Liver (tissue), 9 donors: ENCODE measurements around the gene NKX2-8. TPM values are rescaled to one million over a fixed set of nuclear protein-coding genes. Genes with fewer than 3 reads are reported as not detected.

Experiments
- DNase-seq: peaks from one replicate; pipeline ENCODE4 v3.0.0-alpha.2; 2017; ENCODE audit warnings: low spot score
- H3K27ac ChIP-seq, 2 donors: one replicate each; pipeline ENCODE4 v1.7.0; 2013; ENCODE audit warnings: inconsistent platforms in 2 of 2, low read length in 2 of 2, control low read depth in 1 of 2, low read depth in 1 of 2, mild to moderate bottlenecking in 1 of 2
- H3K27me3 ChIP-seq, 4 donors: one replicate each; pipeline versions ENCODE4 v1.6.1 to v1.7.0; 2013; ENCODE audit warnings: low read length in 3 of 4, inconsistent platforms in 1 of 4, mild to moderate bottlenecking in 1 of 4, moderate library complexity in 1 of 4; ENCODE audit not compliant: control insufficient read depth in 4 of 4, insufficient read depth in 4 of 4
- H3K36me3 ChIP-seq, 4 donors: one replicate each; pipeline versions ENCODE4 v1.6.1 to v1.7.0; 2013; ENCODE audit warnings: low read length in 3 of 4, mild to moderate bottlenecking in 3 of 4, low read depth in 1 of 4, moderate library complexity in 1 of 4; ENCODE audit not compliant: control insufficient read depth in 4 of 4, insufficient read depth in 3 of 4
- H3K4me1 ChIP-seq, 4 donors: one replicate each; pipeline versions ENCODE4 v1.6.1 to v1.7.0; 2013; ENCODE audit warnings: low read length in 3 of 4, mild to moderate bottlenecking in 3 of 4, moderate library complexity in 1 of 4; ENCODE audit not compliant: control insufficient read depth in 4 of 4, insufficient read depth in 4 of 4
- H3K4me3 ChIP-seq, 3 donors: one replicate each; pipeline versions ENCODE4 v1.6.1 to v1.7.0; 2013; ENCODE audit warnings: low read length in 3 of 3, control low read depth in 1 of 3, low read depth in 1 of 3, mild to moderate bottlenecking in 1 of 3
- H3K9ac ChIP-seq, 2 donors: one replicate each; pipeline ENCODE4 v1.7.0; 2013; ENCODE audit warnings: low read length in 2 of 2, mild to moderate bottlenecking in 2 of 2, moderate library complexity in 2 of 2, control low read depth in 1 of 2, low read depth in 1 of 2
- H3K9me3 ChIP-seq, 4 donors: one replicate each; pipeline versions ENCODE4 v1.6.1 to v1.7.0; 2013; ENCODE audit warnings: low read length in 3 of 4; ENCODE audit not compliant: control insufficient read depth in 4 of 4
- EGR1 ChIP-seq, 2 donors: IDR thresholded peaks; 2 replicates each; pipeline ENCODE4 v1.6.1; 2016 to 2018; ENCODE audit warnings: antibody characterized with exemption in 2 of 2, low read depth in 2 of 2
- FOXA1 ChIP-seq: IDR thresholded peaks from 2 replicates; pipeline ENCODE4 v1.6.1; 2016; ENCODE audit warnings: antibody characterized with exemption
- FOXA2 ChIP-seq: IDR thresholded peaks from 2 replicates; pipeline ENCODE4 v1.6.1; 2016; ENCODE audit warnings: antibody characterized with exemption
- GABPA ChIP-seq, 2 donors: IDR thresholded peaks in 1 of 2; conservative IDR thresholded peaks in 1 of 2; 2 replicates each; pipeline ENCODE4 v1.6.1; 2016; ENCODE audit warnings: antibody characterized with exemption in 2 of 2, mild to moderate bottlenecking in 1 of 2, moderate library complexity in 1 of 2
- HNF4A ChIP-seq, 2 donors: conservative IDR thresholded peaks; 2 replicates each; pipeline ENCODE4 v1.6.1; 2016; ENCODE audit warnings: antibody characterized with exemption in 2 of 2, mild to moderate bottlenecking in 2 of 2
- HNF4G ChIP-seq: IDR thresholded peaks from 2 replicates; pipeline ENCODE4 v1.6.1; 2016; ENCODE audit warnings: antibody characterized with exemption
- JUND ChIP-seq, 2 donors: IDR thresholded peaks; 2 replicates each; pipeline ENCODE4 v1.6.1; 2016; ENCODE audit warnings: antibody characterized with exemption in 2 of 2
- RAD21 ChIP-seq, 2 donors: IDR thresholded peaks; 2 replicates each; pipeline ENCODE4 v1.6.1; 2016; ENCODE audit warnings: antibody characterized with exemption in 2 of 2, mild to moderate bottlenecking in 2 of 2
- RXRA ChIP-seq, 2 donors: IDR thresholded peaks; 2 replicates each; pipeline ENCODE4 v1.6.1; 2017 to 2018; ENCODE audit warnings: antibody characterized with exemption in 2 of 2, mild to moderate bottlenecking in 1 of 2
- SP1 ChIP-seq: IDR thresholded peaks from 2 replicates; pipeline ENCODE4 v1.6.1; 2018; ENCODE audit warnings: antibody characterized with exemption, mild to moderate bottlenecking
- TAF1 ChIP-seq: conservative IDR thresholded peaks from 2 replicates; pipeline ENCODE4 v1.6.1; 2016; ENCODE audit warnings: antibody characterized with exemption, mild to moderate bottlenecking
- YY1 ChIP-seq: IDR thresholded peaks from 2 replicates; pipeline ENCODE4 v1.6.1; 2016; ENCODE audit warnings: antibody characterized with exemption, mild to moderate bottlenecking
- WGBS: extraction: QIAGEN DNeasy Blood & Tissue Kit; methylation state at CpG from one replicate; pipeline ENCODE4 v1.1.7; 2013; 5-methylcytosine and 5-hydroxymethylcytosine counted together
- polyA plus RNA-seq, 2 donors: library from polyadenylated mRNA; stranded (reverse) in 1 of 2; unstranded in 1 of 2; fragments of 200-250 nt in 1 of 2; fragments of >200 nt in 1 of 2; fragmentation: Nextera tagmentation in 1 of 2; extraction: Ambion mirVana in 1 of 2; gene quantifications; one replicate each; pipeline versions ENCODE4 v1.2.1 to v1.2.3, GENCODE V29; 2013 to 2015
- total RNA-seq, 2 donors: library from RNA; depleted of rRNA; stranded (reverse); fragments of >200 nt; gene quantifications; one replicate each; pipeline ENCODE4 v1.2.3, GENCODE V29; 2014
- TF ChIP-seq, protein P1 (sequence below): fragments of 150-350 bp; IDR thresholded peaks from 2 replicates; pipeline ENCODE4 v1.5.1; 2017; ENCODE audit warnings: improper control_type of control experiment, low read depth, low read length; ENCODE audit not compliant: missing input control
- TF ChIP-seq, protein P2 (sequence below): IDR thresholded peaks from 2 replicates; pipeline ENCODE4 v1.6.1; 2016; ENCODE audit warnings: antibody characterized with exemption
- TF ChIP-seq, protein P3 (sequence below): IDR thresholded peaks from 2 replicates; pipeline ENCODE4 v1.6.1; 2016; ENCODE audit warnings: antibody characterized with exemption
- TF ChIP-seq, protein P4 (sequence below): IDR thresholded peaks from 2 replicates; pipeline ENCODE4 v1.6.1; 2016; ENCODE audit warnings: antibody characterized with exemption, mild to moderate bottlenecking
- TF ChIP-seq, protein P5 (sequence below): IDR thresholded peaks from 2 replicates; pipeline ENCODE4 v1.6.1; 2016; ENCODE audit warnings: antibody characterized with exemption
- donor health status: healthy.
- donor health status: healthy.
- donor health status: healthy.
- donor health status: healthy.
- donor health status: healthy.

NKX2-8 gene
- total and polyA plus RNA-seq, 4 donors = 0.33 TPM; not detected in 3

DNA sequence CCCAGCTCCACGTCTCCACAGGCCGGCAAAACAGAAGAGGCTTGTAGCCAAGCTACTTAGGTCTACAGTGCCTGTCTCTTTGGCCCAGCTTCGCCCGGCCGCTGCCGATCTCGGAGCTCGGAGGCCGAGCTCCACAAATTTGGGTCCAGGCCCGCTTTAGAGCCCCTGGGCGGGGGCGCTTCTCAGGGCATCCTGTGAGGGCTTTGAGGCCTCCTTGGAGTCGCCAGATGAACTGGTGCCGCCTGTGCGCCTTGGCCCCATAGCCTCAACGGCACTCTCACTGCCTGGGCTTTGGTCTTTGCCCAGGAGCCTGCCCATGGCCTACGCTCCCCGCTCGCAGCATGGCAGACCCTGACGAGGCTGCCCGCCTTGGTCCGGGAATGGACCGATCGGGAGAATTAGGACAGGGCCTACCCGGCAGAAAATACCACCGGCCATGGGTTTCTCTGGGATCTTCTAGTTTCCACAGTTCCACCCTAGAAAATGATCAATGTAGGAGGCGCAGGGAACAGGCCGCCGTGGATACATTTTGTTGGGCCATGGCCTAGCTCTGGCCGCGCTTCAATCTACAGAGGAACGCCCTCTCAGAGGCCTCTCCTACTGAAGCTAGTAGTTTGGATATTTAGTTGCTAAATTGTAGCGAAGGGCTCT is 953 bp upstream of the NKX2-8 start (continued):
- TF ChIP-seq, protein P1, sequence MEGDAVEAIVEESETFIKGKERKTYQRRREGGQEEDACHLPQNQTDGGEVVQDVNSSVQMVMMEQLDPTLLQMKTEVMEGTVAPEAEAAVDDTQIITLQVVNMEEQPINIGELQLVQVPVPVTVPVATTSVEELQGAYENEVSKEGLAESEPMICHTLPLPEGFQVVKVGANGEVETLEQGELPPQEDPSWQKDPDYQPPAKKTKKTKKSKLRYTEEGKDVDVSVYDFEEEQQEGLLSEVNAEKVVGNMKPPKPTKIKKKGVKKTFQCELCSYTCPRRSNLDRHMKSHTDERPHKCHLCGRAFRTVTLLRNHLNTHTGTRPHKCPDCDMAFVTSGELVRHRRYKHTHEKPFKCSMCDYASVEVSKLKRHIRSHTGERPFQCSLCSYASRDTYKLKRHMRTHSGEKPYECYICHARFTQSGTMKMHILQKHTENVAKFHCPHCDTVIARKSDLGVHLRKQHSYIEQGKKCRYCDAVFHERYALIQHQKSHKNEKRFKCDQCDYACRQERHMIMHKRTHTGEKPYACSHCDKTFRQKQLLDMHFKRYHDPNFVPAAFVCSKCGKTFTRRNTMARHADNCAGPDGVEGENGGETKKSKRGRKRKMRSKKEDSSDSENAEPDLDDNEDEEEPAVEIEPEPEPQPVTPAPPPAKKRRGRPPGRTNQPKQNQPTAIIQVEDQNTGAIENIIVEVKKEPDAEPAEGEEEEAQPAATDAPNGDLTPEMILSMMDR = no peak
- TF ChIP-seq GABPA (IDR thresholded peaks at IDR 0.05 in 1 of 2, conservative IDR thresholded peaks at IDR 0.05 in 1 of 2) (no peak), YY1 (no peak), HNF4G (no peak), TAF1 (no peak), FOXA1 (no peak), SP1 (no peak), EGR1 (IDR thresholded peaks at IDR 0.05; ENCODE audit: low read depth in 2 of 2) (no peak), HNF4A (conservative IDR thresholded peaks at IDR 0.05) (no peak)
- TF ChIP-seq, protein P2, sequence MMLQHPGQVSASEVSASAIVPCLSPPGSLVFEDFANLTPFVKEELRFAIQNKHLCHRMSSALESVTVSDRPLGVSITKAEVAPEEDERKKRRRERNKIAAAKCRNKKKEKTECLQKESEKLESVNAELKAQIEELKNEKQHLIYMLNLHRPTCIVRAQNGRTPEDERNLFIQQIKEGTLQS = no peak

DNA sequence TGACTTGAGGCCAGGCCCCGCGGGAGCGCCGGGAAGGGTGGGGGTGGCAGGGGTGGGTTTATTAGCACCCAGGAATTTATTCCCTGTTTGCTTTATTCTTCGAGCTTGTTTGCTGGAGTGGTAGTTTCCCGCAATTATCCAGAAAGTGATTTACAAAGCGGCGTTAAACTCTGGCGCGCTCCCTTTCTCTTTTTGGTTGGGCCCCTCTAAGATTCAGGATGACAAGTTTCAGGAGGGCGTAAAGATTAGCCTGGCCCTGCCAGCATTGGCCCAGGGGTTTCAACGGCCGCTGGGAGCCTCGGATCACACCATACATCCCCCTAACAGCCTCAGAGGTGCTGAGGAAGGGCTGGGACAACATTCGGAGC is 444 bp upstream of the NKX2-8 start:
- 43% methylated on average over 15 of the region's 15 CpGs for WGBS
- H3K36me3 ChIP-seq = no peaks in the 10 kb centered on the region
- no peak overlapping the region for H3K9ac ChIP-seq
- peaks cover 3 to 18% (median 13%) of the 10 kb centered on the region in 4 donors for H3K4me1 ChIP-seq
- peak overlapping the region in 1 of 3 donors; percentile 38 for H3K4me3 ChIP-seq
- H3K27me3 ChIP-seq = peaks cover 0 to 12% (median 5%) of the 10 kb centered on the region in 4 donors
- H3K9me3 ChIP-seq = peaks cover 0 to 5% (median 2%) of the 10 kb centered on the region in 4 donors
- no peak overlapping the region for H3K27ac ChIP-seq
- TF ChIP-seq SP1 = no peak
- TF ChIP-seq HNF4A (conservative IDR thresholded peaks at IDR 0.05) = no peak
- TF ChIP-seq FOXA1 = no peak
- no peak for TF ChIP-seq TAF1
- no peak for TF ChIP-seq RAD21 (IDR thresholded peaks at IDR 0.05)
- TF ChIP-seq HNF4G = no peak
- TF ChIP-seq, protein P3, sequence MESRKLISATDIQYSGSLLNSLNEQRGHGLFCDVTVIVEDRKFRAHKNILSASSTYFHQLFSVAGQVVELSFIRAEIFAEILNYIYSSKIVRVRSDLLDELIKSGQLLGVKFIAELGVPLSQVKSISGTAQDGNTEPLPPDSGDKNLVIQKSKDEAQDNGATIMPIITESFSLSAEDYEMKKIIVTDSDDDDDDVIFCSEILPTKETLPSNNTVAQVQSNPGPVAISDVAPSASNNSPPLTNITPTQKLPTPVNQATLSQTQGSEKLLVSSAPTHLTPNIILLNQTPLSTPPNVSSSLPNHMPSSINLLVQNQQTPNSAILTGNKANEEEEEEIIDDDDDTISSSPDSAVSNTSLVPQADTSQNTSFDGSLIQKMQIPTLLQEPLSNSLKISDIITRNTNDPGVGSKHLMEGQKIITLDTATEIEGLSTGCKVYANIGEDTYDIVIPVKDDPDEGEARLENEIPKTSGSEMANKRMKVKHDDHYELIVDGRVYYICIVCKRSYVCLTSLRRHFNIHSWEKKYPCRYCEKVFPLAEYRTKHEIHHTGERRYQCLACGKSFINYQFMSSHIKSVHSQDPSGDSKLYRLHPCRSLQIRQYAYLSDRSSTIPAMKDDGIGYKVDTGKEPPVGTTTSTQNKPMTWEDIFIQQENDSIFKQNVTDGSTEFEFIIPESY = no peak
- no peak for TF ChIP-seq JUND (IDR thresholded peaks at IDR 0.05)
- no peak for TF ChIP-seq FOXA2
- no peak for TF ChIP-seq GABPA (IDR thresholded peaks at IDR 0.05 in 1 of 2, conservative IDR thresholded peaks at IDR 0.05 in 1 of 2)
- no peak for TF ChIP-seq RXRA (IDR thresholded peaks at IDR 0.05)
- TF ChIP-seq, protein P1 = no peak
- TF ChIP-seq, protein P4, sequence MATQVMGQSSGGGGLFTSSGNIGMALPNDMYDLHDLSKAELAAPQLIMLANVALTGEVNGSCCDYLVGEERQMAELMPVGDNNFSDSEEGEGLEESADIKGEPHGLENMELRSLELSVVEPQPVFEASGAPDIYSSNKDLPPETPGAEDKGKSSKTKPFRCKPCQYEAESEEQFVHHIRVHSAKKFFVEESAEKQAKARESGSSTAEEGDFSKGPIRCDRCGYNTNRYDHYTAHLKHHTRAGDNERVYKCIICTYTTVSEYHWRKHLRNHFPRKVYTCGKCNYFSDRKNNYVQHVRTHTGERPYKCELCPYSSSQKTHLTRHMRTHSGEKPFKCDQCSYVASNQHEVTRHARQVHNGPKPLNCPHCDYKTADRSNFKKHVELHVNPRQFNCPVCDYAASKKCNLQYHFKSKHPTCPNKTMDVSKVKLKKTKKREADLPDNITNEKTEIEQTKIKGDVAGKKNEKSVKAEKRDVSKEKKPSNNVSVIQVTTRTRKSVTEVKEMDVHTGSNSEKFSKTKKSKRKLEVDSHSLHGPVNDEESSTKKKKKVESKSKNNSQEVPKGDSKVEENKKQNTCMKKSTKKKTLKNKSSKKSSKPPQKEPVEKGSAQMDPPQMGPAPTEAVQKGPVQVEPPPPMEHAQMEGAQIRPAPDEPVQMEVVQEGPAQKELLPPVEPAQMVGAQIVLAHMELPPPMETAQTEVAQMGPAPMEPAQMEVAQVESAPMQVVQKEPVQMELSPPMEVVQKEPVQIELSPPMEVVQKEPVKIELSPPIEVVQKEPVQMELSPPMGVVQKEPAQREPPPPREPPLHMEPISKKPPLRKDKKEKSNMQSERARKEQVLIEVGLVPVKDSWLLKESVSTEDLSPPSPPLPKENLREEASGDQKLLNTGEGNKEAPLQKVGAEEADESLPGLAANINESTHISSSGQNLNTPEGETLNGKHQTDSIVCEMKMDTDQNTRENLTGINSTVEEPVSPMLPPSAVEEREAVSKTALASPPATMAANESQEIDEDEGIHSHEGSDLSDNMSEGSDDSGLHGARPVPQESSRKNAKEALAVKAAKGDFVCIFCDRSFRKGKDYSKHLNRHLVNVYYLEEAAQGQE = no peak
- TF ChIP-seq, protein P2 = no peak
- TF ChIP-seq, protein P5, sequence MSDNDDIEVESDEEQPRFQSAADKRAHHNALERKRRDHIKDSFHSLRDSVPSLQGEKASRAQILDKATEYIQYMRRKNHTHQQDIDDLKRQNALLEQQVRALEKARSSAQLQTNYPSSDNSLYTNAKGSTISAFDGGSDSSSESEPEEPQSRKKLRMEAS = no peak
- TF ChIP-seq YY1 = no peak
- no peak for DNase-seq
